ENCODE results near the gene COMMD1. TPM values are rescaled to one million over a fixed set of nuclear protein-coding genes. Genes with fewer than 3 reads are reported as not detected.

The COMMD1 gene
- 26.0 and 59.2 TPM in 2 replicates for total RNA-seq

GRCh38 chr2:61905372-61906185 lies at the start of gene COMMD1:
Gene COMMD1, plus strand, starts transcription at chr2:61905674. Its CDS starts 5 bp downstream, at chr2:61905679.

GRCh38 chr2:61888267-61889055 lies 17.0 kb upstream of the COMMD1 start, which contains the start of gene CCT4:
Gene CCT4, minus strand, starts transcription at chr2:61888656. Its CDS starts 149 bp downstream, at chr2:61888507.

Other genes with a start within 250 kb of the COMMD1 start
- gene FAM161A, start 51.6 kb upstream of the COMMD1 start, total RNA-seq: 1.8 and 2.5 TPM in 2 replicates
- gene CCT4, start 17.0 kb upstream of the COMMD1 start, total RNA-seq: 107 and 180 TPM in 2 replicates